AG04449 (cell line): ENCODE measurements around the gene TMEM234.

Source experiments
- CTCF ChIA-PET: fragments of 350-600 bp; formaldehyde crosslinking; extraction: SDS; loops from one replicate; lab custom pipeline; 2021; ENCODE audit warnings: antibody characterized with exemption; lab: Yijun Ruan, JAX
- POLR2A ChIA-PET: fragments of 400-600, 350-600 bp; formaldehyde crosslinking; extraction: SDS; loops from one replicate; lab custom pipeline; 2020; ENCODE audit warnings: antibody characterized with exemption, inconsistent platforms; lab: Yijun Ruan, JAX
- DNase-seq: peaks from one replicate; pipeline ENCODE4 v3.0.0-alpha.2; 2010; ENCODE audit warnings: low read depth, low spot score
- H3K4me3 ChIP-seq: 2 replicates; pipeline ENCODE4 v1.5.1; 2011; ENCODE audit warnings: low read depth, mild to moderate bottlenecking, control low read depth, low read length
- CTCF ChIP-seq: IDR thresholded peaks from one replicate; pipeline ENCODE4 v1.5.1; 2011; ENCODE audit warnings: mild to moderate bottlenecking, moderate library complexity, low read length, control low read depth, inconsistent platforms; ENCODE audit not compliant: insufficient read depth; ENCODE audit errors: missing control alignments

Gene TMEM234

DNA sequence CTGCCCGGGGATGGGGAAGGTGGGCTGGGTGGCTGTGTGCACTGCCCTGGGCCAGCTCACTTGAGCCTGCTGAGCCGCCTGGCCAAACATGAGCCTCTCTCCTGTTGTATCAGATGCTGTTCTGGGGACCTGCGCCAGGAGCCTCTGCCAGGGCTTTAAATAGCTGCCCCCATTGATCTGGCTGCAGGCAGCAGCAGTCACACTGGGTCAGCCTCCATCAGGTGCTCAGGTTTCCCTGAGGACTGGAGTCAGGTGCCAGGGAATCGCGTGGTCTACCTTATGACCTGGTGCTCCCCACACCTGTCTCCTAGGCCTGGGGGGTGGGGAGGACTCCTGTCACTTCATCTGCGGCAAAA is 22.5 kb downstream of the TMEM234 start:
- no peak for TF ChIP-seq CTCF
- H3K4me3 ChIP-seq: peak overlapping the region; percentile 78
- CTCF ChIA-PET: interaction anchor here (1.1 to 3.2 kb wide), 4 partner anchors 7 to 153 kb away, joined by 3 to 26 read pairs (median 4); no protein-coding TSS in a partner anchor
- POLR2A ChIA-PET: interaction anchor here (0.6 to 2.7 kb wide), 5 partner anchors 20 to 136 kb away, joined by 3 to 18 read pairs (median 4); partner anchors contain the start of genes MARCKSL1, TMEM39B and TXLNA
- DNase-seq: no peak

GRCh38 chr1:32199043-32199716 is 23.0 kb downstream of the TMEM234 start:
- H3K4me3 ChIP-seq: no peak overlapping the region
- DNase-seq: no peak
- CTCF ChIA-PET: interaction anchor here (0.8 kb wide), 1 partner anchor 18 kb away, joined by 3 read pairs; no protein-coding TSS in a partner anchor
- TF ChIP-seq CTCF: no peak
- POLR2A ChIA-PET: interaction anchor here (1.5 to 2.7 kb wide), 2 partner anchors 19 to 137 kb away, joined by 7 to 18 read pairs; partner anchors contain the start of genes MARCKSL1 and TXLNA

- TF ChIP-seq CTCF: no peak
- H3K4me3 ChIP-seq: no peak overlapping the region
- DNase-seq: no peak
- ChIA-PET CTCF (interaction anchor here (0.8 to 1.1 kb wide), 2 partner anchors 16 to 17 kb away, joined by 3 read pairs; no protein-coding TSS in a partner anchor), POLR2A (interaction anchor here (1.3 to 3.0 kb wide), 3 partner anchors 12 to 19 kb away, joined by 4 to 18 read pairs (median 11); partner anchors contain the start of gene TXLNA)
These were observed 23.7 kb downstream of the TMEM234 start for GRCh38 chr1:32198237-32199042.

DNA sequence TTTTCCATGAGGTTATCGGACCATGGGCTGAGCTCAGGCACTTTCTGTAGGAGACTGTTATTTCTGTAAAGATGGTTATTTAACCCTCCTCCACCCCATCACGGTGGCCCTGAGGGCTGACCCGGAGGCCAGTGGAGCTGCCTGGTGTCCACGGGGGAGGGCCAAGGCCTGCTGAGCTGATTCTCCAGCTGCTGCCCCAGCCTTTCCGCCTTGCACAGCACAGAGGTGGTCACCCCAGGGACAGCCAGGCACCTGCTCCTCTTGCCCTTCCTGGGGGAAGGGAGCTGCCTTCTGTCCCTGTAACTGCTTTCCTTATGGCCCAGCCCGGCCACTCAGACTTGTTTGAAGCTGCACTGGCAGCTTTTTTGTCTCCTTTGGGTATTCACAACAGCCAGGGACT is 24.3 kb downstream of the TMEM234 start:
- DNase-seq: no peak
- H3K4me3 ChIP-seq: no peak overlapping the region
- ChIA-PET CTCF (interaction anchor here (1.1 to 2.4 kb wide), 2 partner anchors 15 to 17 kb away, joined by 3 to 12 read pairs; no protein-coding TSS in a partner anchor), POLR2A (interaction anchor here (1.0 to 3.0 kb wide), 4 partner anchors 8 to 18 kb away, joined by 3 to 11 read pairs (median 4); partner anchors contain the start of genes IQCC and TXLNA)
- no peak for TF ChIP-seq CTCF

DNA sequence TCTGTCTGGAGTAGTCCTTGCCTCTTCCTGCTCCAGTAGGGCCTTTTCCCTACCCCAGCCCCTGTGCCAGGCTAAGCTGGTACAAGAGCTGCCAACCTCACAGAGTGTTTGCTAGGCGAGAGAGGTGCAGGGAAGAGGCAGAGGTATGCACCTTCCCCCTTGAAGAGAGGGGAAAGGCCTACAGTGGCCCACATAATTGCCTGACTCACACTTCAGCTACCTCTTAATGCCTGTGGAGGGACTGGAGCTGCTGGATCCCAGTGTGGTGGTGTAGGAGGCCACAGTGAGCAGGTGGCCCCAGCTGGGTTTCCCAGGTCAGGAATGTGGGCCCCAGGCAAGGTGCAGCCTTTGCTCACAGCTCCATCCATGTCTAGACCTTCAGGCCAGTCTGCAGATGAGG is 25.1 kb downstream of the TMEM234 start:
- CTCF ChIA-PET: interaction anchor here (2.4 kb wide), 1 partner anchor 18 kb away, joined by 12 read pairs; no protein-coding TSS in a partner anchor
- no peak overlapping the region for H3K4me3 ChIP-seq
- POLR2A ChIA-PET: interaction anchor here (1.0 to 3.0 kb wide), 3 partner anchors 8 to 17 kb away, joined by 3 to 11 read pairs (median 3); partner anchors contain the start of genes IQCC and TXLNA
- no peak for TF ChIP-seq CTCF
- DNase-seq: no peak
